B cell (primary cell): ENCODE results near the gene OXER1.

Experiments used
- CTCF ChIP-seq: fragments of 200-600 bp; IDR thresholded peaks from one replicate; pipeline ENCODE4 v1.8.0; 2022; ENCODE audit warnings: antibody characterized with exemption, mild to moderate bottlenecking
- EZH2 ChIP-seq: IDR thresholded peaks from 2 replicates; pipeline ENCODE4 v1.6.1; 2012; ENCODE audit warnings: borderline replicate concordance, low read depth, mild to moderate bottlenecking, moderate library complexity, low read length; ENCODE audit not compliant: insufficient read depth, poor library complexity, severe bottlenecking

DNA sequence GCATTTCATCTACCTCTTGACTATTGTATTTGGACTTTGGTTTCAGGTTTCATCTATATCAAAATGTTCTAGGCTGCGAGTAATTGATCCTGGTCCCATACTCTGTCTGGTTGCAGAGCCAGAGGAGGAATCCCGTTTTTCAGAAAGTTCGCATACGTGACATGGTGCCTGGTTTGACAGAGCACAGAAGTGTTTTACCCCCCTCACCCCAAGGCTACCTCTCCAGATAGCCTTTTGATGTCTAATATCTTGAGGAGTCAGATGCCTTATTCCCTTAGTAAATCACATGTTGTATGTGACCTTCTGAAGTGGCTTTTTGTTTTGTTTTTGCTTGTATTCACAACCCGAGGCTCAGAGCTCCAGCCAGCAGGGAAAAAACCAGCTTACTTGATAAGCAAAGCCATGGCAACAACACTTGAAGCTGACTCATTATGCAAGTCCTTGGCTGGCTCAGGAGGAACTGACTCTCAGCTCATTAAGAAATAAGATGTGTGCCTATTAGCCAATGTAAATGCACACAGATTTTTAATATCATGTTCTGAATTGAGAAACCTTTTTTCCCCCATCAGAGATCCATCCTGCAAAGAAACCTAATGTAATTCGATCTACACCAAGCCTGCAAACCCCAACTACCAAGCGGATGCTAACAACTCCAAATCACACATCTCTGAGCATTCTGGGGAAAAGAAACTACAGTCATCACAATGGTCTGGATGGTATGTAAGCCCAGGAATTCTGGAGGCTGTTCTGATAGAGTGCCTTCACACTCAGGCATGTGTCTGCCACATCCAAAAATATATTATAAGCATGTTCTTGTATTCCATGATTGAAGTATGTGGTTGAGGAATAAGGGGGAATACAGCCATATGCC lies 41.4 kb downstream of the OXER1 start:
- TF ChIP-seq CTCF (no peak), EZH2 (no peak)
